K562 (cell line): Measurements from ENCODE around the gene DMD. TPM values are rescaled to one million over a fixed set of nuclear protein-coding genes. Genes with fewer than 3 reads are reported as not detected.

ENCODE experiments used
- CCAR2 ChIP-seq: fragments of 200-400 bp; formaldehyde crosslinking; IDR thresholded peaks from 2 replicates; pipeline ENCODE4 v1.6.1; 2017; ENCODE audit warnings: mild to moderate bottlenecking, low read depth, low read length
- TEAD4 ChIP-seq, 2 experiments: sonication (generic) in 1 of 2; formaldehyde crosslinking in 1 of 2; IDR thresholded peaks; 2 replicates each; pipeline versions ENCODE4 v1.6.1 to v1.8.0; 2012 to 2022; ENCODE audit warnings: borderline replicate concordance in 1 of 2, inconsistent platforms in 1 of 2, low read length in 1 of 2, mild to moderate bottlenecking in 1 of 2, missing genetic modification reagents in 1 of 2
- ZBTB40 ChIP-seq, 2 experiments: fragments of 450-650 bp in 1 of 2; sonication (generic) in 1 of 2; formaldehyde crosslinking in 1 of 2; IDR thresholded peaks; 2 replicates each; pipeline versions ENCODE4 v1.7.1 to v1.9.0; 2016 to 2022; ENCODE audit warnings: inconsistent platforms in 1 of 2, mild to moderate bottlenecking in 1 of 2, missing genetic modification reagents in 1 of 2
- ZKSCAN8 ChIP-seq: fragments of 200-800 bp; sonication (Bioruptor generic); IDR thresholded peaks from 2 replicates; pipeline ENCODE4 v1.6.1; 2016; ENCODE audit warnings: missing genetic modification characterization, missing compliant biosample characterization
- ZNF324 ChIP-seq: fragments of 250-450 bp; sonication (Bioruptor Pico); IDR thresholded peaks from 2 replicates; pipeline ENCODE4 v1.4.0; 2020; ENCODE audit warnings: mild to moderate bottlenecking
- ZNF444 ChIP-seq: fragments of 250-450 bp; sonication (Bioruptor Pico); IDR thresholded peaks from 2 replicates; pipeline ENCODE4 v1.4.0; 2020; ENCODE audit warnings: mild to moderate bottlenecking, moderate library complexity
- ZNF707 ChIP-seq: fragments of 250-450 bp; sonication (Bioruptor Pico); conservative IDR thresholded peaks from 2 replicates; pipeline ENCODE4 v1.8.0; 2022; ENCODE audit warnings: inconsistent platforms, mild to moderate bottlenecking, moderate library complexity
- polyA plus RNA-seq, 8 experiments: library from polyadenylated mRNA; depleted of rRNA in 4 of 8; stranded (reverse) in 5 of 8; unstranded in 3 of 8; fragments of >200 nt; fragmentation: Nextera tagmentation in 2 of 8; fragmentation: Illumina TruSeq in 1 of 8; extraction: Ambion mirVana in 2 of 8; extraction: Trizol in 1 of 8; gene quantifications; 2 replicates each; pipeline versions ENCODE4 v1.2.1 to v1.2.3, GENCODE V29; 2011 to 2014; ENCODE audit warnings: inconsistent platforms in 1 of 8, missing spikeins in 1 of 8
- total RNA-seq, 7 experiments: library from RNA; depleted of rRNA in 6 of 7; stranded (reverse); fragments of >200 nt in 6 of 7; fragmentation: Illumina TruSeq in 2 of 7; extraction: Trizol in 2 of 7; gene quantifications; 2 replicates each; pipeline versions ENCODE4 v1.2.1 to v1.2.3, GENCODE V29; 2011 to 2021; ENCODE audit warnings: low replicate concordance in 1 of 7

DMD gene
- total and polyA plus RNA-seq, 9 of the 15 experiments (the other 6 are each of a cell fraction or from before 2014, with no cell fraction given), result 3.8 to 20.4 (median 11.4) TPM

GRCh38 chrX:32195611-32196010 is 1015.7 kb downstream of the DMD start (continued):
- no peak for TF ChIP-seq ZBTB40 (IDR thresholded peaks at IDR 0.05)
- no peak for TF ChIP-seq ZBTB40 (CRISPR knock-in tag; IDR thresholded peaks at IDR 0.05)
- TF ChIP-seq ZNF324 (CRISPR knock-in tag), result no peak
- TF ChIP-seq TEAD4 (IDR thresholded peaks at IDR 0.05; ENCODE audit: low read length), result no peak
- TF ChIP-seq TEAD4 (CRISPR knock-in tag; IDR thresholded peaks at IDR 0.05; ENCODE audit: borderline replicate concordance), result no peak
- no peak for TF ChIP-seq ZKSCAN8 (CRISPR knock-in tag)
- TF ChIP-seq ZNF444 (CRISPR knock-in tag), result no peak
- no peak for TF ChIP-seq CCAR2
- no peak for TF ChIP-seq ZNF707 (CRISPR knock-in tag)
